H1 (cell line): Measurements from ENCODE around the gene ALK. TPM values are rescaled to one million over a fixed set of nuclear protein-coding genes. Genes with fewer than 3 reads are reported as not detected.

Experiments used
- CTCF ChIA-PET: fragments of 300-600 bp; sonication (Branson Sonifier 250); formaldehyde crosslinking; loops from one replicate; lab custom pipeline; 2021; ENCODE audit not compliant: partially characterized antibody; lab: Charles Lee
- POLR2A ChIA-PET: fragments of 300-600 bp; sonication (Branson Sonifier 250); formaldehyde crosslinking; loops from one replicate; lab custom pipeline; 2021; ENCODE audit warnings: inconsistent platforms; ENCODE audit not compliant: partially characterized antibody; lab: Charles Lee
- DNase-seq, 2 experiments: peaks; one replicate each; pipeline versions ENCODE4 v3.0.0 to v3.0.0-alpha.2; 2010 to 2022; ENCODE audit warnings: low spot score in 2 of 2, low read depth in 1 of 2, mixed read lengths in 1 of 2
- FAIRE-seq: peaks from 2 replicates; lab custom pipeline; 2011; peaks lifted over from hg19 to GRCh38; lab: Jason Lieb, UNC
- H2AFZ ChIP-seq: 2 replicates; pipeline ENCODE4 v1.8.1; 2012; ENCODE audit warnings: low read length, inconsistent platforms
- H2AK5ac ChIP-seq: 2 replicates; pipeline ENCODE4 v1.6.1; 2013; ENCODE audit warnings: low read depth, low read length
- H2BK120ac ChIP-seq: replicated peaks from 2 replicates; pipeline ENCODE3; 2013; ENCODE audit warnings: low read depth, low read length, inconsistent platforms
- H2BK12ac ChIP-seq: 2 replicates; pipeline ENCODE4 v1.6.1; 2013; ENCODE audit warnings: low read depth, low read length
- H2BK15ac ChIP-seq: 2 replicates; pipeline ENCODE4 v1.6.1; 2013; ENCODE audit warnings: low read length
- H2BK20ac ChIP-seq: 2 replicates; pipeline ENCODE4 v1.6.1; 2013; ENCODE audit warnings: low read length
- H2BK5ac ChIP-seq: 2 replicates; pipeline ENCODE4 v1.6.1; 2013; ENCODE audit warnings: low read depth, low read length
- H3K14ac ChIP-seq: 2 replicates; pipeline ENCODE4 v1.6.1; 2013; ENCODE audit warnings: inconsistent platforms; ENCODE audit not compliant: insufficient read length
- H3K18ac ChIP-seq: 2 replicates; pipeline ENCODE4 v1.6.1; 2013; ENCODE audit warnings: low read length; ENCODE audit errors: extremely low read depth
- H3K23ac ChIP-seq: 2 replicates; pipeline ENCODE4 v1.6.1; 2013; ENCODE audit warnings: inconsistent platforms; ENCODE audit not compliant: insufficient read length
- H3K23me2 ChIP-seq: 2 replicates; pipeline ENCODE4 v1.6.1; 2013; ENCODE audit warnings: low read depth, low read length
- H3K27ac ChIP-seq: 2 replicates; pipeline ENCODE4 v1.6.1; 2011; ENCODE audit warnings: low read depth, low read length, inconsistent platforms
- H3K27me3 ChIP-seq, 4 experiments: replicated peaks in 1 of 4; 1 replicate in 1 of 4; 2 replicates in 3 of 4; pipeline versions ENCODE4 v1.6.1 to v1.8.1; 2011 to 2013; ENCODE audit warnings: low read length in 3 of 4, mild to moderate bottlenecking in 3 of 4, inconsistent platforms in 2 of 4, mixed read lengths in 2 of 4, moderate library complexity in 1 of 4; ENCODE audit not compliant: control insufficient read depth in 3 of 4, insufficient read depth in 3 of 4; ENCODE audit errors: extremely low read depth in 1 of 4
- H3K36me3 ChIP-seq, 4 experiments: 2 replicates each; pipeline versions ENCODE4 v1.6.1 to v1.8.1; 2011 to 2013; ENCODE audit warnings: mild to moderate bottlenecking in 4 of 4, low read length in 3 of 4, moderate library complexity in 2 of 4, control low read depth in 1 of 4, inconsistent platforms in 1 of 4; ENCODE audit not compliant: insufficient read depth in 4 of 4, control insufficient read depth in 2 of 4
- H3K4ac ChIP-seq: replicated peaks from 2 replicates; pipeline ENCODE3; 2013; ENCODE audit warnings: low read length, low read depth, mixed read lengths, inconsistent platforms; ENCODE audit not compliant: insufficient read length
- H3K4me1 ChIP-seq, 4 experiments: replicated peaks in 1 of 4; 1 replicate in 1 of 4; 2 replicates in 3 of 4; pipeline versions ENCODE4 v1.6.1 to v1.8.1; 2011 to 2013; ENCODE audit warnings: low read length in 3 of 4, inconsistent platforms in 2 of 4, mixed read lengths in 1 of 4; ENCODE audit not compliant: insufficient read depth in 4 of 4, control insufficient read depth in 3 of 4
- H3K4me2 ChIP-seq, 2 experiments: 2 replicates each; pipeline versions ENCODE4 v1.6.1 to v1.8.1; 2011 to 2013; ENCODE audit warnings: low read depth in 2 of 2, low read length in 2 of 2, control low read depth in 1 of 2, inconsistent platforms in 1 of 2, mild to moderate bottlenecking in 1 of 2; ENCODE audit not compliant: insufficient read depth in 1 of 2
- H3K4me3 ChIP-seq, 4 experiments: fragments of 200-600, 300-600 bp in 1 of 4; sonication (generic), shearing (Covaris generic), sonication (Bioruptor Twin) in 1 of 4; 2 replicates each; pipeline versions ENCODE4 v1.5.1 to v1.8.1; 2011 to 2016; ENCODE audit warnings: low read length in 4 of 4, low read depth in 3 of 4, control low read depth in 2 of 4, inconsistent platforms in 2 of 4, mild to moderate bottlenecking in 2 of 4, mixed read lengths in 1 of 4, moderate library complexity in 1 of 4; ENCODE audit not compliant: insufficient read depth in 2 of 4; ENCODE audit errors: extremely low read depth in 1 of 4
- H3K56ac ChIP-seq: replicated peaks from 2 replicates; pipeline ENCODE3; 2013; ENCODE audit warnings: low read depth, mild to moderate bottlenecking, mixed read lengths, low read length, inconsistent platforms; ENCODE audit not compliant: insufficient read length
- H3K79me1 ChIP-seq: 2 replicates; pipeline ENCODE4 v1.6.1; 2013; ENCODE audit warnings: low read depth, low read length, control low read depth
- H3K79me2 ChIP-seq, 2 experiments: 2 replicates each; pipeline versions ENCODE4 v1.6.1 to v1.8.1; 2012 to 2013; ENCODE audit warnings: low read length in 2 of 2, mild to moderate bottlenecking in 2 of 2, inconsistent platforms in 1 of 2; ENCODE audit not compliant: insufficient read depth in 2 of 2, control insufficient read depth in 1 of 2
- H3K9ac ChIP-seq, 4 experiments: replicated peaks in 1 of 4; 1 replicate in 1 of 4; 2 replicates in 3 of 4; pipeline versions ENCODE4 v1.6.1 to v1.8.1; 2011 to 2013; ENCODE audit warnings: low read depth in 3 of 4, low read length in 3 of 4, control low read depth in 2 of 4, mild to moderate bottlenecking in 2 of 4, moderate library complexity in 2 of 4, inconsistent platforms in 1 of 4; ENCODE audit errors: extremely low read depth in 1 of 4
- H3K9me3 ChIP-seq, 2 experiments: 2 replicates each; pipeline versions ENCODE4 v1.6.1 to v1.8.1; 2012 to 2013; ENCODE audit warnings: mild to moderate bottlenecking in 2 of 2, moderate library complexity in 2 of 2, control low read depth in 1 of 2, inconsistent platforms in 1 of 2, low read depth in 1 of 2, low read length in 1 of 2, mixed read lengths in 1 of 2; ENCODE audit not compliant: insufficient read depth in 2 of 2
- H4K20me1 ChIP-seq, 2 experiments: replicated peaks in 1 of 2; 2 replicates each; pipeline versions ENCODE3 to v1.8.1; 2011 to 2013; ENCODE audit warnings: inconsistent platforms in 2 of 2, low read length in 2 of 2, mild to moderate bottlenecking in 1 of 2; ENCODE audit not compliant: insufficient read depth in 2 of 2, control insufficient read depth in 1 of 2
- H4K5ac ChIP-seq: 2 replicates; pipeline ENCODE4 v1.6.1; 2013; ENCODE audit warnings: low read length, low read depth, mixed read lengths, inconsistent platforms; ENCODE audit not compliant: insufficient read length
- H4K8ac ChIP-seq: 2 replicates; pipeline ENCODE4 v1.8.0; 2013; ENCODE audit warnings: mild to moderate bottlenecking, moderate library complexity, low read length, inconsistent platforms; ENCODE audit not compliant: insufficient read depth; ENCODE audit errors: extremely low read depth
- H4K91ac ChIP-seq: replicated peaks from 2 replicates; pipeline ENCODE3; 2013; ENCODE audit warnings: low read length, mixed read lengths, inconsistent platforms; ENCODE audit not compliant: insufficient read length
- BACH1 ChIP-seq: IDR thresholded peaks from 2 replicates; pipeline ENCODE4 v1.6.1; 2012; ENCODE audit warnings: low read length, improper control_type of control experiment
- CREB1 ChIP-seq: IDR thresholded peaks from 2 replicates; pipeline ENCODE4 v1.6.1; 2012; ENCODE audit warnings: inconsistent platforms
- RBBP5 ChIP-seq: IDR thresholded peaks from 2 replicates; pipeline ENCODE4 v1.7.1; 2012; ENCODE audit warnings: low read depth, mild to moderate bottlenecking, inconsistent platforms, low read length, moderate library complexity, borderline replicate concordance
- RFX5 ChIP-seq: IDR thresholded peaks from 2 replicates; pipeline ENCODE4 v1.6.1; 2011; ENCODE audit warnings: low read depth, low read length, improper control_type of control experiment, borderline replicate concordance
- TAF1 ChIP-seq: IDR thresholded peaks from 2 replicates; pipeline ENCODE4 v1.6.1; 2011; ENCODE audit warnings: mild to moderate bottlenecking, low read depth, low read length
- TCF12 ChIP-seq: IDR thresholded peaks from 2 replicates; pipeline ENCODE4 v1.6.1; 2011; ENCODE audit warnings: low read depth, mild to moderate bottlenecking, low read length
- WGBS, 2 experiments: shearing (Covaris generic) in 1 of 2; methylation state at CpG; one replicate each; pipeline versions ENCODE4 v1.1.6 to v1.1.7; 2013 to 2015; ENCODE audit warnings: low lambda C conversion rate in 2 of 2, mixed read lengths in 2 of 2, inconsistent platforms in 1 of 2, low coverage in 1 of 2, missing lambda C conversion rate in 1 of 2; ENCODE audit not compliant: insufficient replicate concordance in 2 of 2, insufficient coverage in 1 of 2, insufficient read length in 1 of 2; ENCODE audit errors: extremely low coverage in 1 of 2, missing lambda C conversion rate in 1 of 2; 5-methylcytosine and 5-hydroxymethylcytosine counted together
- polyA plus RNA-seq, 7 experiments: library from polyadenylated mRNA; depleted of rRNA in 3 of 7; stranded (reverse) in 5 of 7; unstranded in 2 of 7; fragments of >200 nt in 5 of 7; fragments of 200-250 nt in 2 of 7; gene quantifications; 1 replicate in 5 of 7; 2 replicates in 1 of 7; 4 replicates in 1 of 7; pipeline versions ENCODE4 v1.2.1 to v1.2.3, GENCODE V29; 2011 to 2013; ENCODE audit warnings: missing spikeins in 2 of 7, mixed read lengths in 2 of 7
- total RNA-seq: library from RNA; stranded (reverse); fragmentation: NEBNext Ultra II Directional; extraction: Animal tissue kit (Norgen Biotek cat#: 25700); gene quantifications from 2 replicates; pipeline ENCODE4 v1.2.1, GENCODE V29; 2021

The ALK gene
- total and polyA plus RNA-seq, 2 of the 8 experiments (the other 6 are each of a cell fraction or from before 2014, with no cell fraction given): 0.02 to 0.09 TPM

- H3K18ac ChIP-seq: no peak overlapping the region
- POLR2A ChIA-PET: no interaction called here
These were observed 350.8 kb downstream of the ALK start for GRCh38 chr2:29570539-29570938.

More at GRCh38 chr2:29570539-29570938, 350.8 kb downstream of the ALK start:
- H3K79me1 ChIP-seq: no peaks in the 10 kb centered on the region
- H3K23me2 ChIP-seq: no peaks in the 10 kb centered on the region
- no peak overlapping the region for H3K9ac ChIP-seq
- WGBS, 2 experiments: 84% methylated on average over 5 of the region's 5 CpGs; no CpG with 5 or more reads in 1 of the 2 experiments
- H4K8ac ChIP-seq: no peak overlapping the region
- CTCF ChIA-PET: no interaction called here
- no peak overlapping the region for H2AFZ ChIP-seq
- H3K23ac ChIP-seq: no peak overlapping the region
- no peak overlapping the region for H2BK12ac ChIP-seq
- no peak overlapping the region for H3K27ac ChIP-seq
- H3K9me3 ChIP-seq: no peaks in the 10 kb centered on the region
- H3K36me3 ChIP-seq: no peaks in the 10 kb centered on the region
- no peak overlapping the region for H2BK20ac ChIP-seq
- no peak overlapping the region for H4K5ac ChIP-seq
- no peak overlapping the region for H2BK120ac ChIP-seq
- H2BK15ac ChIP-seq: 0 out of 2 replicates have a peak overlapping the region, but pooled peaks have one; percentile 37
- no peak for TF ChIP-seq RBBP5
- TF ChIP-seq CREB1: no peak
- no peak for TF ChIP-seq TCF12
- no peak for TF ChIP-seq RFX5
- no peak for TF ChIP-seq TAF1
- no peak for TF ChIP-seq BACH1
- H4K20me1 ChIP-seq: peaks cover 0 to 2% of the 10 kb centered on the region in 2 experiments
- H3K4me1 ChIP-seq: no peaks in the 10 kb centered on the region
- no peak overlapping the region for H3K56ac ChIP-seq
- H3K4me3 ChIP-seq: no peak overlapping the region
- H3K4me2 ChIP-seq: no peak overlapping the region
- H3K4ac ChIP-seq: no peak overlapping the region
- FAIRE-seq: no peak
- no peak overlapping the region for H4K91ac ChIP-seq
- no peak overlapping the region for H2AK5ac ChIP-seq
- no peak overlapping the region for H3K14ac ChIP-seq
- no peaks in the 10 kb centered on the region for H3K79me2 ChIP-seq
- H3K27me3 ChIP-seq: no peaks in the 10 kb centered on the region
- no peak overlapping the region for H2BK5ac ChIP-seq
- no peak for DNase-seq
